ENCODE measurements around the gene MFSD6.
"Not testable (repeated sequence)": the region's sequence is repeated elsewhere in the genome, so short reads cannot be mapped to it uniquely, and the experiment has no call there.

- not testable (repeated sequence) for TF ChIP-seq EP300 (IDR thresholded peaks at IDR 0.05); MAZ (IDR thresholded peaks at IDR 0.05; ENCODE audit: borderline replicate concordance, low read depth, low read length); HMGXB4 (CRISPR knock-in tag; IDR thresholded peaks at IDR 0.05; ENCODE audit: borderline replicate concordance); POLR2A (IDR thresholded peaks at IDR 0.05; ENCODE audit: low read length); MYC (IDR thresholded peaks at IDR 0.05; ENCODE audit: borderline replicate concordance, low read length)
- TF ChIP-seq, protein P1, sequence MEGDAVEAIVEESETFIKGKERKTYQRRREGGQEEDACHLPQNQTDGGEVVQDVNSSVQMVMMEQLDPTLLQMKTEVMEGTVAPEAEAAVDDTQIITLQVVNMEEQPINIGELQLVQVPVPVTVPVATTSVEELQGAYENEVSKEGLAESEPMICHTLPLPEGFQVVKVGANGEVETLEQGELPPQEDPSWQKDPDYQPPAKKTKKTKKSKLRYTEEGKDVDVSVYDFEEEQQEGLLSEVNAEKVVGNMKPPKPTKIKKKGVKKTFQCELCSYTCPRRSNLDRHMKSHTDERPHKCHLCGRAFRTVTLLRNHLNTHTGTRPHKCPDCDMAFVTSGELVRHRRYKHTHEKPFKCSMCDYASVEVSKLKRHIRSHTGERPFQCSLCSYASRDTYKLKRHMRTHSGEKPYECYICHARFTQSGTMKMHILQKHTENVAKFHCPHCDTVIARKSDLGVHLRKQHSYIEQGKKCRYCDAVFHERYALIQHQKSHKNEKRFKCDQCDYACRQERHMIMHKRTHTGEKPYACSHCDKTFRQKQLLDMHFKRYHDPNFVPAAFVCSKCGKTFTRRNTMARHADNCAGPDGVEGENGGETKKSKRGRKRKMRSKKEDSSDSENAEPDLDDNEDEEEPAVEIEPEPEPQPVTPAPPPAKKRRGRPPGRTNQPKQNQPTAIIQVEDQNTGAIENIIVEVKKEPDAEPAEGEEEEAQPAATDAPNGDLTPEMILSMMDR (IDR thresholded peaks at IDR 0.05): not testable (repeated sequence)
- TF ChIP-seq, protein P2, sequence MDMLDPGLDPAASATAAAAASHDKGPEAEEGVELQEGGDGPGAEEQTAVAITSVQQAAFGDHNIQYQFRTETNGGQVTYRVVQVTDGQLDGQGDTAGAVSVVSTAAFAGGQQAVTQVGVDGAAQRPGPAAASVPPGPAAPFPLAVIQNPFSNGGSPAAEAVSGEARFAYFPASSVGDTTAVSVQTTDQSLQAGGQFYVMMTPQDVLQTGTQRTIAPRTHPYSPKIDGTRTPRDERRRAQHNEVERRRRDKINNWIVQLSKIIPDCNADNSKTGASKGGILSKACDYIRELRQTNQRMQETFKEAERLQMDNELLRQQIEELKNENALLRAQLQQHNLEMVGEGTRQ (IDR thresholded peaks at IDR 0.05): not testable (repeated sequence)
Measured at GRCh38 chr2:190509895-190510294, 101.7 kb downstream of the MFSD6 start.
